OCI-LY1 (cell line): ENCODE results near the gene SPOUT1.

Experiments
- CTCF ChIP-seq: fragments of 200-600 bp; sonication (generic), shearing (Covaris generic); IDR thresholded peaks from 2 replicates; pipeline ENCODE4 v1.5.1; 2017; ENCODE audit warnings: mild to moderate bottlenecking, antibody characterized with exemption, low read length, moderate library complexity, mixed read lengths
- EZH2 ChIP-seq: fragments of 200-600 bp; sonication (generic), shearing (Covaris generic); IDR thresholded peaks from 2 replicates; pipeline ENCODE4 v1.8.0; 2017; ENCODE audit warnings: borderline replicate concordance, mixed run types, mild to moderate bottlenecking, antibody characterized with exemption, low read length, moderate library complexity, mixed read lengths

GRCh38 chr9:128771745-128772519, 57.7 kb downstream of the SPOUT1 start, which contains the start of gene ZER1:
- no peak for TF ChIP-seq CTCF
- no peak for TF ChIP-seq EZH2
